Stimulated activated CD8-positive, alpha-beta memory T cell treated with anti-CD3 and anti-CD28 coated beads, Interleukin-15, amount 100 ng/mL, for 1 hour (primary cell): ENCODE results near the gene SAXO1.
"Not testable (repeated sequence)": the region's sequence is repeated elsewhere in the genome, so short reads cannot be mapped to it uniquely, and the experiment has no call there.

Source experiments
- DNase-seq: peaks from one replicate; pipeline ENCODE4 v3.0.0-alpha.2; 2020; ENCODE audit warnings: low read depth

SAXO1 gene

DNA sequence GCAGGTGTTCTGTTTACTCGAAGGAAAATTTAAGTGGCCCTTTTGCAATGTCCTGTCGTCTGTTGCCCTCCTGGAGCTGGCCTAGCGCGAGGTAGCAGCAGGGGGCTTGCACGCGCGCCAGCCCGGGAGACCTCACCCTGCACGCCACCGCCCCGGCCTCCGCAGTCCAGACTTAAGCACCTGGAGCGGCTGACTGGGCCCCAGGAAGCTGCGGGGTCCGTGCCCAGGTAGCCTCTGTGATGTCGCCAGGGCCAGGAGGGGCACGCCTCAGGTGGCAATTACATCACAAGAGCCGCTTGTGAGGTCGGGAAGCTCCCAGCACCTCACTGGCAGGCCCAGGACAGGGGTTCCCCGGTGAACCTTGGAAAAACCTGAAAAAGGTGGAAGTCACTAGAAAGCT lies at the start of gene SAXO1:
Gene SAXO1, minus strand, starts transcription at position 195 of the 400 bp plus-strand sequence. CDS start 301 bp downstream, outside the sequence.
- DNase-seq: no peak

GRCh38 chr9:19074836-19075235 lies 41.8 kb upstream of the SAXO1 start:
- DNase-seq: no peak

GRCh38 chr9:19074229-19074628 lies 41.2 kb upstream of the SAXO1 start:
- no peak for DNase-seq

DNA sequence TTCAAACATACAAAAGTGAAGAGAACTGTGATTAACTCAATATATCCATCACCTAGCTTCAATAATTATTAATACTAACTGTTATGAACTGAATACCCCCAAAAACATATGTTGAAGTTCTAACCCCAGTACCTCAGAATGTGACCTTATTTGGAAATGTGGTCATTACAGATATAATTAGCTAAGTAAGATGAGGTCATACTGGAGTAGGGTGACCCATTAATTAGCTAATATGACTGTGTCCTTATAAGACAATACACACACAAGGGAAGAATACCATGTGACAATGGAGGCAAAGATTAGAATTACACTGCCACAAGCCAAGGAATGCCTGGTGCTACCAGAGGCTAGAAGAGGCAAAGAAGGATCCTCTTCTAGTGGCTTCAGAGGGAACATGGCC lies 24.0 kb upstream of the SAXO1 start:
- no peak for DNase-seq

DNA sequence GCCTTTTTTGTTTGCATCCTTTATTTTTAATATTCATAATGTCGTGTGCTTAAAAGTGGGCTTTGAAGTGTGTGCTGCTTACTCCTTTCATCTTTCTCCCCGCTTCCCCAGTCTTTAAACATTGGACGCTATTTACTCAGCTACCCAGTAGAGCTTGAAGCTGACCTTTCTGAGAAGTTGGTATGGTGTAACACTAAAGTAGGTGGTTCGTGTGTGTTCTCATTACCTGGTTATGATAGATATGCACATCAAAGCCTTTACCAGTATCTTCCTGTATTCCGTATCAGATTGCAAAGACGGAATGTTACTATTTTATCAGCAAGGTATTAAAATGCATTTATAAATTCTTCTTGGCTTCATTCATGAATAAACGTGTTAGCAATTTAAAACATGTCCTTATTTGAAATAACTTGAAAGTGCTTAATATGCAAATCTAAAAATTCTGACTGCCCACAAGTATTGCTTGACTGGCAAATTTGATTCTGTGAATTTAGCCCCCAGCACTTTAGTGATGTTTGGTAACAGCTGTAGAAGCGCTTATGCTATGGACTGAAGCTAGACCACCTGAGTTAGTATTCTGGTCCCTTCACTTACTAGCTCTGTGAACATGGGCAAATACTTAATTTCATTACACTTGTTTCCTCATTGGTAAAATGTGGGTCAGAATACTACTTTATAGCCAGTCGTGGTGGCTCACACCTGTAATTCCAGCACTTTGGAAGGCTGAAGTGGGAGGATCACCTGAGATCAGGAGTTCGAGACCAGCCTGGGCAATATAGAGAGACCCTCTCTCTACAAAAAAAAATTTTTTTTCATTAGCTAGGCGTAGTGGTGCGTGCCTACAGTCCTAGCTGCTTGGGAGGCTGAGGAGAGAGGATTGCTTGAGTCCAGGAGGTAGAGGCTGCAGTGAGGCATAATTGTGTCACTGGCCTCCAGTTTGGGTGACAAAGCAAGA lies 17.9 kb upstream of the SAXO1 start:
- no peak for DNase-seq

GRCh38 chr9:19049917-19050636 lies 17.1 kb upstream of the SAXO1 start:
- no peak for DNase-seq

DNA sequence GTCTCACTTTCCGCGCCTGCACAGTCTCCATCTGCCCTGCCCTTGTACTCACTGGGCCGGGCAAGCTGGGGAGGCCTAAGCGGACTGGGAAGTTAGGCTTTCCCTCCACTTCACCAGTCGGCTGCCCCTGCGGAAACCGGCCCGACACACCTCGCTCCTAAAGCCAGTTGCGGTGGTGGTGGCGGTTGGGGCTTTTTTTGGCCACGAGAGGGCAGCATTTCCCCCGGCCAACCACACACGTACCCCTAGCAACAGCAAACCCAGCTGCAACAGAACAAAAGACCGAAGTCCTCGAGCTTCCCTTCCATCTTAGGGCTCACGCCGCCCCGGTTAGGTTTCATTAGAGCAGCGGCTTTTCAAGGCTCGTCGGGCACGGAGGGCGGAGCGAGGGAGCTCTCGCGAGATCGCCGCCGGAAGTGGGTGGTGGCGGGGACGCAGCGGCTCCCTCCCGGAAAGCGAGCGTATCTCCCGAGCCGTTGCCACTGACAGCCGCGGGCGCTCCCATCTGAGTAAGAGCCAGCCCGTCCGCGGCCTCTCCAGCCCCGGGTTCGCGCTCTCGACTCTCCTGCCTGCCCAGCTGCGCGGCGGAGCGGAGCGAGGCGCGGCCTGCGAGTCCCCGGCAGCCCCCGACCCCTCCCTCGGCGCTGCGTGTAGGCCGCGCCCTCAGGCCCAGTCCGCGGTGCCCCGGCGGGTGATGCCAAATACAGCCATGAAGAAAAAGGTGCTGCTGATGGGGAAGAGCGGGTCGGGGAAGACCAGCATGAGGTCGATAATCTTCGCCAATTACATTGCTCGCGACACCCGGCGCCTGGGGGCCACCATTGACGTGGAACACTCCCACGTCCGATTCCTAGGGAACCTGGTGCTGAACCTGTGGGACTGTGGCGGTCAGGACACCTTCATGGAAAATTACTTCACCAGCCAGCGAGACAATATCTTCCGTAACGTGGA lies 16.2 kb upstream of the SAXO1 start, which contains the start of gene RRAGA:
Gene RRAGA, plus strand, starts transcription at position 462 of the 951 bp plus-strand sequence. Its CDS starts 233 bp downstream, at position 695.
- DNase-seq: peak; percentile 86

DNA sequence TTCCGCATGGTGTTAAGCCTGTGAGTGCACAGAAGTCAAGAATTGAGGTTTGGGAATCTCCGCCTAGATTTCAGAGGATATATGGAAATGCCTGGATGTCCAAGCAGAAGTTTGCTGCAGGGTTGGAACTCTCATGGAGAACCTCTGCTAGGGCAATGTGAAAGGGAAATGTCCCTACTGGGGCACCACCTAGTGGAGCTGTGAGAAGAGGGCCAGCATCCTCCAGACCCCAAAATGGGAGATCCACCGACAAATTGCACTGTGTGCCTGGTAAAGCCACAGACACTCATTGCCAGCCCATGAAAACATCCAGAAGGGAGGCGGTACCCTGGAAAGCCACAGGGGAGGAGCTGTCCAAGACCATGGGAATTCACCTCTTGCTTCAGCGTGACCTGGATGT lies 3.6 kb upstream of the SAXO1 start:
- DNase-seq: no peak

DNA sequence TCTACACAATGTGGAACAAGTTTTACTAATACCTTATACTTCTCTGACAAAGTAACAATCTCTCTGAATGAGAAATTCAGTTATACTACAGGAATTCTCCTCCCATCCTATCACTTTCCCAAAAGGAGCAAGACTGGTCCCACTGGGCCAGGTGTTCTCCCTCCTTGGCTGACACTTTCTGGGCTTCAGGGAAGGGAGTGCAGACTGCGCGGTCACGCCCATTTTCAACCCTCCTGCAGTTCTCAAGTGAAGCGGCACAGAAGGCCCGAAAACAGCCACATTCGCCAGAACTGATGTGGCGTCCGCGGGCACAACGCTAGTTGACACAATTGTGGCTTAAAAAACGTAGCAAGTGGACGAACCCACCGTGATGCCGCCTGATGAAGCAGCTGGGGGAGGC lies 603 bp downstream of the SAXO1 start:
- DNase-seq: no peak

DNA sequence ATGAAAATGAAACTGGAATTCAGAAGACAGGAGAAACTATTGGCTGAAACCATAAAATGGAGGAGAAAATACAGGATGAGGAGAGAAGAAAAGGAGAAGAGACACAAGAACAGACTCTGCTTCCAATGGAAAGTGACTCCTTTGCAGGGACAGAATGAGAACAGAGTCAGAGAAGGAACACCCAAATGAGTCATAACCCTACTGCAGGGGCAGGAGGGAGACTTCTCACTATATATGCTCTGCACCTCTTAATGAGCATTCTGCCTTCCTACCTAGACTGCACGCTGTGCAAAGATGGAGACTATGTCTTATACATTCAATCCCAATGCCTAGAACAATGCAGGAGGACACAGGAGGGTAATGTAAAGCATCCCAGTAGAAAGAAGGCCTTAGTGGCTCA lies 2.1 kb downstream of the SAXO1 start:
- no peak for DNase-seq

GRCh38 chr9:19028835-19029451 lies 4.1 kb downstream of the SAXO1 start:
- no peak for DNase-seq

DNA sequence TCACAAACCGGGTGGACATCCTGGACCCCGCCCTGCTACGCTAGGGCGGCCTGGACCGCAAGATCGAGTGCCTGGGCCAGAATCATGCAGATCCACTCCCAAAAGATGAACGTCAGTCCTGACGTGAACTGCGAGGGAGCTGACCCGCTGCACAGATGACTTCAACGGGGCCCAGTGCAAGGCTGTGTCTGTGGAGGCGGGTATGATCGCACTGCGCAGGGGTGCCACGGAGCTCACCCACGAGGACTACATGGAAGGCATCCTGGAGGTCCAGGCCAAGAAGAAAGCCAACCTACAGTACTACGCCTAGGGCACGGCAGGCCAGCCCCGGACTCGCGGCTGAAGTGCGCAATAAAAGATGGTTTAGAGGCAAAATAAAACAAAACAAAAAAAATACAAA lies 5.2 kb downstream of the SAXO1 start:
- DNase-seq: no peak

DNA sequence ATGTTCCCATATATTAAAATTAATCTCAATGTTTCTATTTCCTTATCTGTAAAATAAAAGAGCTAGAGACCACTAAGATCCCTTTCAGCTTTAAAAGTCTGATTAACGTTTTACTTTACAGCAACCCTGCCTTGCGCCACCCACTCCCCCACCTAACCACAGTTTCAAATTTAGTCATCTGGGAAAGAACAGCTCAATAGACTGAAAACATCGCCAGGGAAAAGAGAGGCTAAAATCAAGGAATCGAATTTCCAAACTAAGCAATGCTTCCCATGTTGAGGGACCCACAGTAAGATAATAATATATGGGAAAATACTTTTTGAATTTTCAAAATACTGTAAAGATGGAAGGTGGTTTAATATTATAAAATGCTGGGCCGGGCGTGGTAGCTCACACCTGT lies 6.6 kb downstream of the SAXO1 start:
- DNase-seq: no peak

GRCh38 chr9:19023078-19023477 lies 9.9 kb downstream of the SAXO1 start:
- no peak for DNase-seq

GRCh38 chr9:19022206-19022605 lies 10.8 kb downstream of the SAXO1 start:
- no peak for DNase-seq

GRCh38 chr9:19021649-19022048 lies 11.4 kb downstream of the SAXO1 start:
- not testable (repeated sequence) for DNase-seq

- no peak for DNase-seq
Measured at GRCh38 chr9:19020886-19021455, 12.0 kb downstream of the SAXO1 start.

- no peak for DNase-seq
Measured at GRCh38 chr9:19018201-19018600, 14.8 kb downstream of the SAXO1 start.

DNA sequence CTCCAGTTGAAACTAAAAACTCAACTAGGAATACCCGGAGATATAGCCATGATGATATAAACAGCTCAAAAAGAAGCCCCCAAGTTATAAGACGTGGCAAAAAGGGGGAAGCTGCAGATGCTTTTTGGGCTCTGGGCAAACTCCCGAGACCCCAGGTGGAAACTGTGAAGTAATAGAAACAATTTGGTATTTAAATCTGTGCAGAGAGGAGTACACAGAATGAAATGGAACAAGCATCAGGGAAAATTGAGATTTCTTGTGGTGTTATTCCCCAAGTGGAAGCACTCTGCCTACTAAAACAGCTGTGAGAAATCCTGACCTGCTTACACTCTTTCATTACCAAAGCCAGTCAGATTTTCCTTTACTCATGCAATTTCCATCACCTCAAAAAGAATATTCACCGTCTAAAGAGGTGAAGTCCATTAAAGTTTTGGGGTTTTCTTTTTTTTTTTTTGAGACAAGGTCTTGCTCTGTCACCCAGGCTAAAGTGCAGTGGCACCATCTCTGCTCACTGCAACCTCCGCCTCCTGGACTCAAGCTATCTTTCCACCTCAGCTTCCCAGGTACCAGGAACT lies 23.5 kb downstream of the SAXO1 start:
- no peak for DNase-seq

DNA sequence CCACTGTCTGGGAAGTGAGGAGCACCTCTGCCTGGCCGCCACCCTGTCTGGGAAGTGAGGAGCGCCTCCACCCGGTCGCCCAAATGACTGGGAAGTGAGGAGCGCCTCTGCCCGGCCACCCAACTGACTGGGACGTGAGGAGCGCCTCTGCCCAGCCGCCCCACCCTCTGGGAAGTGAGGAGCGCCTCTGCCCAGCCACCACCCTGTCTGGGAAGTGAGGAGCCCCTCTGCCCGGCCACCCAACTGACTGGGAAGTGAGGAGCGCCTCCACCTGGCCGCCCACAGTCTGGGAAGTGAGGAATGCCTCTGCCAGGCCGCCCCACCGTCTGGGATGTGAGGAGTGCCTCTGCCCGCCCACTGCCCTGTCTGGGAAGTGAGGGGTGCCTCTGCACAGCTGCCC lies 32.9 kb downstream of the SAXO1 start:
- DNase-seq: no peak
